ACC112 (cell line): ENCODE data around the gene TUBGCP4.
A peak's percentile ranks its signal among the peaks of the same experiment; 100 is the strongest.
"Not testable (repeated sequence)": the region's sequence is repeated elsewhere in the genome, so short reads cannot be mapped to it uniquely, and the experiment has no call there.

Experiments
- H2AFZ ChIP-seq: fragments of 200-600 bp; sonication (generic); one replicate; pipeline ENCODE4 v1.6.0; 2017; ENCODE audit warnings: antibody characterized with exemption, low read length; ENCODE audit not compliant: unreplicated experiment
- H3K27ac ChIP-seq: fragments of 200-600 bp; sonication (generic); 2 replicates; pipeline ENCODE4 v1.5.1; 2014; ENCODE audit warnings: low read depth, mild to moderate bottlenecking, antibody characterized with exemption, low read length, moderate library complexity
- H3K27me3 ChIP-seq: fragments of 200-600 bp; sonication (generic); 2 replicates; pipeline ENCODE4 v1.6.1; 2014; ENCODE audit warnings: mild to moderate bottlenecking, antibody characterized with exemption, low read length, moderate library complexity, mixed read lengths; ENCODE audit not compliant: insufficient read depth
- H3K36me3 ChIP-seq: fragments of 200-600 bp; sonication (generic); 2 replicates; pipeline ENCODE4 v1.6.1; 2016; ENCODE audit warnings: mild to moderate bottlenecking, antibody characterized with exemption, low read length, moderate library complexity, mixed read lengths; ENCODE audit not compliant: insufficient read depth
- H3K4me1 ChIP-seq: fragments of 200-600 bp; sonication (generic); one replicate; pipeline ENCODE4 v1.6.1; 2016; ENCODE audit warnings: low read length, mixed read lengths; ENCODE audit not compliant: insufficient read depth, unreplicated experiment, control insufficient read depth
- H3K4me3 ChIP-seq: fragments of 200-600 bp; sonication (generic); 2 replicates; pipeline ENCODE4 v1.5.1; 2014; ENCODE audit warnings: mild to moderate bottlenecking, low read depth, low read length
- H3K79me2 ChIP-seq: fragments of 200-600 bp; sonication (generic); one replicate; pipeline ENCODE4 v1.6.0; 2016; ENCODE audit warnings: low read length; ENCODE audit not compliant: control insufficient read depth, unreplicated experiment, insufficient read depth

TUBGCP4 gene

DNA sequence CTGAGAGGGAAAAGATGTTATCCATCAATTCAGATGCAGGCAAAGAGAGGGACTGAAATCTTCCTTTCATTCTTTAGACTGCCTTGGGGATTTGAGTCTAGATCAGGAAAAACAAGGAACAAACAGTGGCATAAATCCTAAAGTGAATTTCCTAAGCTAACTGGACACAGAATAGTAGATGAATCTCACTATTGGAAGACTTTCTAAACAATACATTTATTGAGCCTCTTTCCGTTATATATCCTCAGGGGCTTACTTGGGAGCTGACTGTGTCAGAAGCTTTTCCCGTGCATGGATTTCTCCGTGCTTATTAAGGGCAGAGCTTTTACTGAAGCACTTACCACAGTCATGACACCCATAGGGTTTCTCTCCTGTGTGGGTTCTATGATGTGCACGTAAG is 10.1 kb upstream of the TUBGCP4 start:
- H2AFZ ChIP-seq = no peak overlapping the region
- peaks cover 79% of the 10 kb centered on the region for H3K36me3 ChIP-seq

DNA sequence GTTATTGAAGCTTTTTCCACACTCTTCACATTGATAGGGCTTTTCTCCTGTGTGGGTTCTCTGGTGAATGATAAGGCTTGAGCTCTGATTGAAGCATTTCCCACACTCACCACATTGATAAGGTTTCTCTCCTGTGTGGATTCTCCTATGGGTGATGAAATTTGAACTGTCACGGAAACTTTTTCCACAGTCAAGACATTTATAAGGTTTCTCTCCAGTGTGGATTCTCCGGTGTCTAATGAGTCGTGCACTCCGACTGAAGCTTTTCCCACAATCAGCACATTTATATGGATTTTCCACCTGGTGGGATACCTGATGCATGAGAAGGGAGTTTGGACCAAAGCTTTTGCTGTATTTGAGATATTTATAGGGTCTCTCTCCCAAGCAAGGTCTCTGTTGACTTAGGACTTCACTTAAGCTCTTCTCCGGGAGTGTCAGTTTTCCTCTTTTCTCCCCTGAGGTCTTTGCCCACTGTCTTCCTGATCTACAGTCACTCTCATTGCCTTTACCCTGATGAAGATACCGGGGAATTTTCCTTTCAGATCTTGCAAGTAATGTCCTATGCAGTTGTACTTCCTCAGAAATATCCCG is 9.5 kb upstream of the TUBGCP4 start:
- Histone ChIP-seq H3K79me2 (no peaks in the 10 kb centered on the region), H3K4me3 (no peak overlapping the region), H2AFZ (no peak overlapping the region), H3K27me3 (no peaks in the 10 kb centered on the region), H3K36me3 (peaks cover 85% of the 10 kb centered on the region), H3K27ac (no peak overlapping the region), H3K4me1 (no peaks in the 10 kb centered on the region)

More for the DNA sequence above, 10.1 kb upstream of the TUBGCP4 start:
- Histone ChIP-seq H3K4me1 (no peaks in the 10 kb centered on the region), H3K4me3 (no peak overlapping the region), H3K79me2 (no peaks in the 10 kb centered on the region), H3K27me3 (no peaks in the 10 kb centered on the region), H3K27ac (no peak overlapping the region)

DNA sequence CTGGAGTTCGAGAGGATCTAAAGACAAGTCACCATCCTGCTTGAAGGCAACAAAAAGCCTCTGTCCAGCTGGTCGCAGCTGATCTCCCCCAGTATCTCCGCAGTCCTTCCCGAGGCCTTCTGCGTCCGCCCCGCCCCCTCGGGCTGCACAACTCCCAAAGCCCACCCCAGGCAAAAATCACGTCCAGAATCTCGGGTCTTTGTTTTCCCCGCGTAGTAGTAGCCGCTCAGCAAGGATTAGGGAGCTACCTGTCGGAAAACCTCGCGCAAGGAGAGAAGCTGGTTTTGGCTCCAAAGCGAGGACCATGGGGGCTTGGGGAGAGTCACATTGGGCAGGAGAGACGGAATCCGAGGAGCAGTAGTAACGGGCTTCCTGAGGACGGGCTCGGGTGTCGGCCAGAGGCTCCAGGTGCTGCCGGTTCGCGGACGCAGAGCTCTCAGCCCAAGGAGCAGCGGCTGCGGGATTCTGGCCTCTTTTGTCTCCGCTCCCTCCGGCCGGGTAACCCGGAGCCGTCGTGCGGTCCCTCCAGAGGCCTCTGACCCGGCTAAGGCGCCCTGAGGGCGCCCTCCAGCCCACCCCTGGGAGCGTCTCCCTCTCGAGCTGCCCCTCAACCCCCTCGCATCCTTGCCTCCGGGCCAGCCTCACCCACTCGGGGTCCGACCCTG is 459 bp upstream of the TUBGCP4 start:
- Histone ChIP-seq H3K4me1 (peaks cover 13% of the 10 kb centered on the region), H3K36me3 (peaks cover 38% of the 10 kb centered on the region), H3K27ac (no peak overlapping the region), H3K27me3 (no peaks in the 10 kb centered on the region), H3K79me2 (peaks cover 35% of the 10 kb centered on the region), H2AFZ (peak overlapping the region; percentile 92), H3K4me3 (peak overlapping the region; percentile 96)

DNA sequence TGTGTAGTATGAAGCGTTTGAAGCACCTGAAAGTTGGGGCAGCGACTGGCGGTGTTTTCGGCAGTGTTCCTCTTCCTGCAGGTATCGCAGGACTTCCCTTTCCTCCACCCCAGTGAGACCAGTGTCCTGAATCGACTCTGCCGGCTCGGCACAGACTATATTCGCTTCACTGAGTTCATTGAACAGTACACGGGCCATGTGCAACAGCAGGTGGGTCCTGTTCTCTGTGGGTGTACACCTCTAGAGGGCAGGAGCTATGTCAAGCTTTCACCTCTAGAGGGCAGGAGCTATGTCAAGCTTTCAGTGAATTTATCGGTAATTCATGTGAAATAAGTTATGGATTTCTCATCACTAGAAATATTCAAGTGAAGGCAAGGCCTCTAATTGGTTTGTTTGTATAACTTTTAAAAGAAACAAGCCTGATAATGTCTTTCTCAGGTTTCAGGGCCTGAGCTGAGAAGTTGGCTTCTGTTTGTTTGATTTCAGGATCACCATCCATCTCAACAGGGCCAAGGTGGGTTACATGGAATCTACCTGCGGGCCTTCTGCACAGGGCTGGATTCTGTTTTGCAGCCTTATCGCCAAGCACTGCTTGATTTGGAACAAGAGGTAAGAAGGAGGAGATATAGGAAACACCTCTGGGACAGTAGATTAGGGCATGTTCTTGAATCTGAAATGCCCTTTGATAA is 5.3 kb downstream of the TUBGCP4 start:
- H3K36me3 ChIP-seq = 0 out of 2 replicates have a peak, but pooled peaks cover 7% of the 10 kb centered on the region
- H3K4me1 ChIP-seq = peaks cover 7% of the 10 kb centered on the region
- peaks cover 15% of the 10 kb centered on the region for H3K79me2 ChIP-seq
- no peak overlapping the region for H2AFZ ChIP-seq
- H3K4me3 ChIP-seq = no peak overlapping the region
- no peak overlapping the region for H3K27ac ChIP-seq
- H3K27me3 ChIP-seq = no peaks in the 10 kb centered on the region

DNA sequence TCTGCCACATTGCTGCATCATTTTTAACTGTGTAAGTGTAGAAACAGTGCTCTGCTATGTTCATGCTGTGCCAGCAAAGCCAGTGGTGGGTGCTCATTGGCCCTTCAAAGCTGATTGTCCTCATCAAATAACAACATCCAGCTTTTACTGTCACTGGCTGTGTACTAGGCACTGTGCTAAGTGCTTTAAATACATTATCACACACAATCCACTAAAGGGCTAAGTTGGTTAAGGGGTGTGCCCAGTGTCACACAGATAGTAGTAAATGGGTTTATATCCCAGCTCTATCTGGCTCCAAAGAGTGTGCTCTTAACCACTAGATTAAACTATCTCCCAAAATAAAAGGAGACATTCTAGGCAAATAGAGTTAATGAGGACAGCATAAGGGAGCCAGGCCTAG is 7.7 kb downstream of the TUBGCP4 start:
- no peak overlapping the region for H3K27ac ChIP-seq
- no peaks in the 10 kb centered on the region for H3K27me3 ChIP-seq
- H3K4me3 ChIP-seq = no peak overlapping the region
- no peaks in the 10 kb centered on the region for H3K79me2 ChIP-seq
- peaks cover 10% of the 10 kb centered on the region; the same call in 1 of the 2 replicates for H3K36me3 ChIP-seq
- H2AFZ ChIP-seq = no peak overlapping the region
- no peaks in the 10 kb centered on the region for H3K4me1 ChIP-seq

DNA sequence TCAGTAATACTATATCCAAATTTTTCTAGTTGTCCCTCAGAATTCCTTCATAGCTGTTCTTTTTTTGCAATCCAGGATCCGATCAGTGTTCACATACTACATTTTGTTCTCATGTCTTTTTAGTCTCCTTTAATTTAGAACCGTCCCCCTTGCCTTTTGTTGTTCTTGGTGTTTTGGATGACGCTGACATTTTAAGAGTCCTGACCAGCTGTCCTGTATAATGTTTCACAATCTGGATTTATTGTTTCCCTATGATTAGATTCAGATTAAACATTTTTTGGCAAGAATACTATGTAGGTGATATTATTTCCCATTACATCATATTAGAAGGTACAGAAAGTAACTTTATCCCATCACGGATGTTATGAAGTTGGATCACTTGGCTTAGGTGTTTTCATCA is 11.4 kb downstream of the TUBGCP4 start:
- H3K36me3 ChIP-seq = peaks cover 14% of the 10 kb centered on the region

DNA sequence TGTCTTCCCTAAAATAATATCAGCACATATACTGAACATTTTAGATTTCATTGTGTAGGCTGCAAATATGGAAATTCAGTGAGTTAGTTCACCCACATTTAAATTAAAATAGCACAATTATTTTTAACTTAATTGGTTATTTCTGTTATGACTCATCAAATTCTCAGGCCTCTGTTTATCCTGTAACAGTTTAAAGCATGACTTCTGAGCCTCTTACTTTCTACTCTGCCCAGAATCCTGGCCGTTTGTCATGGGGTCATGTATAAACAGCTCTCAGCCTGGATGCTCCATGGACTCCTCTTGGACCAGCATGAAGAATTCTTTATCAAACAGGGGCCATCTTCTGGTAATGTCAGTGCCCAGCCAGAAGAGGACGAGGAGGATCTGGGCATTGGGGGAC is 12.2 kb downstream of the TUBGCP4 start:
- Histone ChIP-seq H3K36me3 (peaks cover 14% of the 10 kb centered on the region), H3K4me3 (no peak overlapping the region)

More for the DNA sequence above, 11.4 kb downstream of the TUBGCP4 start:
- no peaks in the 10 kb centered on the region for H3K27me3 ChIP-seq
- no peaks in the 10 kb centered on the region for H3K4me1 ChIP-seq
- H3K79me2 ChIP-seq = no peaks in the 10 kb centered on the region
- no peak overlapping the region for H2AFZ ChIP-seq
- no peak overlapping the region for H3K27ac ChIP-seq
- no peak overlapping the region for H3K4me3 ChIP-seq

DNA sequence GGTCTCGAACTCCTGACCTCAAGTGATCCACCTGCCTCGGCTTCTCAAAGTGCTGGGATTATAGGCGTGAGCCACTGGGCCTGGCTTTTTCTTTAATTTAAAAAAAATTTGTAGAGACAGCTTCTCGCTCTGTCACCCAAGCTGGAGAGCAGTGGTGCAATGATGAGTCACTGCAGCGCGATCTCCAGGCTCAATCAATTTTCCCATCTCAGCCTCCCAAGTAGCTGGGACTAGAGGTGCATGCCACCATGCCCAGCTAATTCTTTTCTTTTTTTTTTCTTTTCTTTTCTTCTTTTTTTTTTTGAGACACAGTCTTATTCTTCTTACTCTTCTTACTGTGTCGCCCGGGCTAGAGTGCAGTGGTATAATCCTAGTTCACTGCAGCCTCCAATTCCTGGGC is 19.8 kb downstream of the TUBGCP4 start:
- H3K4me1 ChIP-seq = no peaks in the 10 kb centered on the region
- H2AFZ ChIP-seq = no peak overlapping the region
- H3K79me2 ChIP-seq = no peaks in the 10 kb centered on the region
- no peak overlapping the region for H3K27ac ChIP-seq
- H3K36me3 ChIP-seq = peaks cover 3% of the 10 kb centered on the region
- H3K4me3 ChIP-seq = no peak overlapping the region
- H3K27me3 ChIP-seq = no peaks in the 10 kb centered on the region

More for the DNA sequence above, 12.2 kb downstream of the TUBGCP4 start:
- Histone ChIP-seq H3K79me2 (no peaks in the 10 kb centered on the region), H3K27ac (no peak overlapping the region), H2AFZ (no peak overlapping the region), H3K27me3 (no peaks in the 10 kb centered on the region), H3K4me1 (no peaks in the 10 kb centered on the region)

DNA sequence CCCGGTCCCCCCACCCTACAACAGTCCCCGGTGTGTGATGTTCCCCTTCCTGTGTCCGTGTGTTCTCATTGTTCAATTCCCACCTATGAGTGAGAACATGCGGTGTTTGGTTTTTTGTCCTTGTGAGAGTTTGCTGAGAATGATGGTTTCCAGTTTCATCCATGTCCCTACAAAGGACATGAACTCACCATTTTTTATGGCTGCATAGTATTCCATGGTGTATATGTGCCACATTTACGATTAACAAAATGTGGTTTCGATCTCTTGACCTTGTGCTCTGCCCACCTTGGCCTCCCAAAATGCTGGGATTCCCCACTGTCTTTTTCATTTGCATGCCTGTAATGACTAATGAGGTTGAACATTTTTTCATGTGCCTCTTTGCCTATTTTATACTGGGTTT is 22.7 kb downstream of the TUBGCP4 start:
- H3K4me1 ChIP-seq, H3K27ac ChIP-seq, H3K36me3 ChIP-seq, H3K79me2 ChIP-seq, H2AFZ ChIP-seq, H3K4me3 ChIP-seq, H3K27me3 ChIP-seq: not testable (repeated sequence)

DNA sequence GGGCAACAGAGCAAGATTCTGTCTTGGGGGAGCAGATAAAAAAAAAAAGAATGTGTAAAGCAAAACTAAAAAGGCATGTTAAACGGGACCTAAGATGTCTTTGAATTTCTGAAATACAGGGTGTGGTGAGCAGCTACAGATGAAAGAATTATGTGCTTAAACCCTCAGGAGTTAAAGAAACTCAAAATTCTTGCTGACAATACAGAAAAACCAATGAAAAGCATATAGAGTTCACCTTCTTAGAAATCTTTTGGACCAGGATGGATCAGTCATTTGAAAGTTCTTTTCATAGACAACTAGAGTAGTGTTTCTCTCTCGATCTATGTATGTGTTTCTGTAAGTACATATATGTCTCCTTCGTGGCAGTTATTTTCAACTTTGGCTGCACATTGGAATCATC is 31.4 kb downstream of the TUBGCP4 start:
- Histone ChIP-seq H3K4me1 (no peaks in the 10 kb centered on the region), H2AFZ (no peak overlapping the region), H3K79me2 (no peaks in the 10 kb centered on the region), H3K27me3 (no peaks in the 10 kb centered on the region), H3K27ac (no peak overlapping the region), H3K4me3 (no peak overlapping the region), H3K36me3 (peaks cover 35% of the 10 kb centered on the region)

DNA sequence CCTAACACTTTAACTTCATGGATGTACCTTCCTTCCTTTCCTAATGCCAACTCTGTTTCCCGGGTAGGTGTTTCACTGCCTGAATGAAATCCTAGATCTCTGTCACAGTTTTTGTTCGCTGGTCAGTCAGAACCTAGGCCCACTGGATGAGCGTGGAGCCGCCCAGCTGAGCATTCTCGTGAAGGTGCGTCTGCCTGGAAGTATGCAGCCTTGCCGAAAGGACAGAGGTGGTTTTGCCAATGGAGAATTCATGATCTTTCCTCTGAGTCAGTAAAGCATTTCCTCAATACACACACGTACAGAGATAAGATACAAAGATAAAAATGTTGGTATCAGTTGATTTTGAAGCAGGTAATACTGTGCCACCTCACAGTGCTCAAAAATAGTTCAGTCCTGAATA is 32.7 kb downstream of the TUBGCP4 start:
- no peak overlapping the region for H3K27ac ChIP-seq
- no peak overlapping the region for H2AFZ ChIP-seq
- no peaks in the 10 kb centered on the region for H3K27me3 ChIP-seq
- H3K79me2 ChIP-seq = no peaks in the 10 kb centered on the region
- H3K36me3 ChIP-seq = peaks cover 39% of the 10 kb centered on the region
- no peaks in the 10 kb centered on the region for H3K4me1 ChIP-seq
- H3K4me3 ChIP-seq = no peak overlapping the region
